H1 (cell line): ENCODE measurements around the gene RBBP6.

Experiments used
- ASH2L ChIP-seq: fragments of 200-600, 300-600 bp; sonication (generic); IDR thresholded peaks from one replicate; pipeline ENCODE4 v1.7.1; 2017; ENCODE audit warnings: low read length
- KDM5A ChIP-seq: fragments of 200-600 bp; IDR thresholded peaks from 2 replicates; pipeline ENCODE4 v1.7.1; 2012; ENCODE audit warnings: mild to moderate bottlenecking, low read length, inconsistent platforms, mixed read lengths
- POLR2A ChIP-seq, 2 experiments: IDR thresholded peaks; 1 replicate in 1 of 2; 2 replicates in 1 of 2; pipeline ENCODE4 v1.6.1; 2011; ENCODE audit warnings: low read depth in 2 of 2, low read length in 2 of 2, mild to moderate bottlenecking in 2 of 2; ENCODE audit errors: control extremely low read depth in 1 of 2
- TF ChIP-seq, protein P1 (sequence below), 3 experiments: IDR thresholded peaks; 1 replicate in 2 of 3; 2 replicates in 1 of 3; pipeline versions ENCODE4 v1.5.1 to v1.6.1; 2011; ENCODE audit warnings: low read length in 3 of 3, mild to moderate bottlenecking in 3 of 3, inconsistent platforms in 2 of 3, low read depth in 1 of 3, moderate library complexity in 1 of 3; ENCODE audit not compliant: insufficient read depth in 1 of 3; ENCODE audit errors: control extremely low read depth in 1 of 3

DNA sequence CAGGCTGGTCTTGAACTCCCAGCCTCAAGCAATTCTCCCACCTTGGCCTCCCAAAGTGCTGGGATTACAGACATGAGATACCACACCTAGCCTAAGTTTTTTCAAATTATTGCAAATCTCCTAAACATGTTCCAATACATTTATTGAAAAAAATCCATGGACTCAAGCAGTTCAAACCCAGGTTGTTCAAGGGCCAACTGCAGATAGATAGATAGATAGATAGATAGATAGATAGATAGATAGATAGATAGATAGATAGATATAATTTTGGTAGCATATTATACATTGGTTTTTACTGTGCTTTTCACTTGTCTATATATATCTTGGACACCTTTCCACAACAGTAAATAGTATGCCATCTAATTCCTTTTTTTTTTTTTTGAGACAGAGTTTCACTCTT, 20.9 kb upstream of the RBBP6 start:
- TF ChIP-seq ASH2L: no peak
- no peak for TF ChIP-seq KDM5A
- no peak for TF ChIP-seq POLR2A (IDR thresholded peaks at IDR 0.05; ENCODE audit: control extremely low read depth in 1 of 2, low read depth in 2 of 2, low read length in 2 of 2)
- TF ChIP-seq, protein P1, sequence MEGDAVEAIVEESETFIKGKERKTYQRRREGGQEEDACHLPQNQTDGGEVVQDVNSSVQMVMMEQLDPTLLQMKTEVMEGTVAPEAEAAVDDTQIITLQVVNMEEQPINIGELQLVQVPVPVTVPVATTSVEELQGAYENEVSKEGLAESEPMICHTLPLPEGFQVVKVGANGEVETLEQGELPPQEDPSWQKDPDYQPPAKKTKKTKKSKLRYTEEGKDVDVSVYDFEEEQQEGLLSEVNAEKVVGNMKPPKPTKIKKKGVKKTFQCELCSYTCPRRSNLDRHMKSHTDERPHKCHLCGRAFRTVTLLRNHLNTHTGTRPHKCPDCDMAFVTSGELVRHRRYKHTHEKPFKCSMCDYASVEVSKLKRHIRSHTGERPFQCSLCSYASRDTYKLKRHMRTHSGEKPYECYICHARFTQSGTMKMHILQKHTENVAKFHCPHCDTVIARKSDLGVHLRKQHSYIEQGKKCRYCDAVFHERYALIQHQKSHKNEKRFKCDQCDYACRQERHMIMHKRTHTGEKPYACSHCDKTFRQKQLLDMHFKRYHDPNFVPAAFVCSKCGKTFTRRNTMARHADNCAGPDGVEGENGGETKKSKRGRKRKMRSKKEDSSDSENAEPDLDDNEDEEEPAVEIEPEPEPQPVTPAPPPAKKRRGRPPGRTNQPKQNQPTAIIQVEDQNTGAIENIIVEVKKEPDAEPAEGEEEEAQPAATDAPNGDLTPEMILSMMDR (IDR thresholded peaks at IDR 0.05; ENCODE audit: control extremely low read depth in 1 of 3, insufficient read depth in 1 of 3, low read depth in 1 of 3, low read length in 3 of 3): no peak
